K562 (cell line): ENCODE results near the gene UQCC2. TPM values are rescaled to one million over a fixed set of nuclear protein-coding genes. Genes with fewer than 3 reads are reported as not detected.

ENCODE experiments used
- ATAC-seq: fragments of 200-7000 bp; cut with Tn5 transposase; 3 replicates; pipeline ENCODE4 v1.9.1; 2020; ENCODE audit warnings: moderate library complexity
- BruUV-seq: library from RNA; stranded (reverse); fragments of 400-500 nt; replicated peaks from 2 replicates; lab custom pipeline; 2021; lab: Mats Ljungman, UMichigan
- CTCF ChIA-PET: fragments of 300-600 bp; formaldehyde crosslinking; extraction: SDS; loops from one replicate; lab custom pipeline; 2021; ENCODE audit warnings: low intra/inter-chr PET ratio; lab: Yijun Ruan, JAX
- POLR2A ChIA-PET: fragments of 300-600, 350-650 bp; sonication (Branson Sonifier 250); formaldehyde crosslinking; extraction: SDS; loops from one replicate; lab custom pipeline; 2021; ENCODE audit warnings: antibody characterized with exemption, inconsistent platforms; lab: Yijun Ruan, JAX
- DNase-seq, 4 experiments: peaks; one replicate each; pipeline versions ENCODE4 v3.0.0 to v3.0.0-alpha.2; 2011 to 2018; ENCODE audit warnings: low spot score in 3 of 4, mixed read lengths in 3 of 4; ENCODE audit errors: extremely low read depth in 1 of 4
- FAIRE-seq: peaks from 2 replicates; lab custom pipeline; 2011; peaks lifted over from hg19 to GRCh38; lab: Jason Lieb, UNC
- H2AFZ ChIP-seq: 2 replicates; pipeline ENCODE4 v1.6.0; 2011; ENCODE audit warnings: low read depth, low read length, control low read depth, inconsistent platforms
- H3K27ac ChIP-seq: fragments of 200-600 bp; 3 replicates; pipeline ENCODE4 v1.8.0; 2011; ENCODE audit warnings: low read depth, mild to moderate bottlenecking, control low read depth, inconsistent platforms, low read length, moderate library complexity, mixed read lengths; ENCODE audit errors: extremely low read depth
- H3K27me3 ChIP-seq, 2 experiments: fragments of 300-600 bp in 1 of 2; 2 replicates in 1 of 2; 3 replicates in 1 of 2; pipeline versions ENCODE4 v1.6.0 to v1.8.0; 2011; ENCODE audit warnings: inconsistent platforms in 2 of 2, low read length in 2 of 2, mild to moderate bottlenecking in 1 of 2, mixed read lengths in 1 of 2, moderate library complexity in 1 of 2; ENCODE audit not compliant: control insufficient read depth in 2 of 2, insufficient read depth in 2 of 2
- H3K36me3 ChIP-seq: fragments of 300-600 bp; 3 replicates; pipeline ENCODE4 v1.8.0; 2011; ENCODE audit warnings: mild to moderate bottlenecking, low read length, inconsistent platforms; ENCODE audit not compliant: control insufficient read depth, insufficient read depth
- H3K4me1 ChIP-seq, 2 experiments: fragments of 200-600 bp in 1 of 2; replicated peaks in 1 of 2; 2 replicates in 1 of 2; 3 replicates in 1 of 2; pipeline versions ENCODE4 v1.5.1 to v1.8.0; 2011; ENCODE audit warnings: inconsistent platforms in 2 of 2, low read length in 2 of 2, mild to moderate bottlenecking in 1 of 2, mixed read lengths in 1 of 2, moderate library complexity in 1 of 2; ENCODE audit not compliant: control insufficient read depth in 2 of 2, insufficient read depth in 2 of 2
- H3K4me2 ChIP-seq: 2 replicates; pipeline ENCODE4 v1.6.1; 2011; ENCODE audit warnings: low read length, control low read depth, inconsistent platforms, mixed read lengths; ENCODE audit not compliant: insufficient read depth
- H3K4me3 ChIP-seq: fragments of 200-600 bp; sonication (generic), shearing (Covaris generic); 2 replicates; pipeline ENCODE4 v1.5.1; 2016; ENCODE audit warnings: control low read depth, inconsistent platforms
- H3K79me2 ChIP-seq: fragments of 200-600 bp; 3 replicates; pipeline ENCODE4 v1.8.0; 2011; ENCODE audit warnings: low read length, inconsistent platforms; ENCODE audit not compliant: control insufficient read depth, insufficient read depth
- H3K9ac ChIP-seq, 2 experiments: 2 replicates each; pipeline versions ENCODE4 v1.6.0 to v1.6.1; 2011; ENCODE audit warnings: low read depth in 2 of 2, low read length in 2 of 2, control low read depth in 1 of 2, inconsistent platforms in 1 of 2, mild to moderate bottlenecking in 1 of 2, mixed read lengths in 1 of 2; ENCODE audit not compliant: insufficient read depth in 1 of 2
- H3K9me1 ChIP-seq: one replicate; pipeline ENCODE4 v1.6.0; 2011; ENCODE audit warnings: inconsistent platforms, mild to moderate bottlenecking, low read length, moderate library complexity; ENCODE audit not compliant: control insufficient read depth, insufficient read depth
- H3K9me3 ChIP-seq: replicated peaks from 2 replicates; pipeline ENCODE4 v1.5.1; 2011; ENCODE audit warnings: low read depth, low read length, inconsistent platforms; ENCODE audit not compliant: control insufficient read depth, insufficient read depth
- H4K20me1 ChIP-seq: replicated peaks from 2 replicates; pipeline ENCODE4 v1.6.1; 2011; ENCODE audit warnings: low read length, inconsistent platforms, mixed read lengths; ENCODE audit not compliant: control insufficient read depth, insufficient read depth
- C11orf30 ChIP-seq: fragments of 450-650 bp; IDR thresholded peaks from 2 replicates; pipeline ENCODE4 v1.6.1; 2016; ENCODE audit warnings: low read depth, mild to moderate bottlenecking
- DPF2 ChIP-seq: fragments of 450-650 bp; IDR thresholded peaks from 2 replicates; pipeline ENCODE4 v1.6.1; 2016
- FOXM1 ChIP-seq, 2 experiments: fragments of 450-650 bp in 1 of 2; sonication (generic) in 1 of 2; formaldehyde crosslinking in 1 of 2; IDR thresholded peaks; 2 replicates each; pipeline versions ENCODE4 v1.6.1 to v1.9.0; 2017 to 2022; ENCODE audit warnings: low read depth in 2 of 2, mild to moderate bottlenecking in 2 of 2, missing genetic modification reagents in 1 of 2, moderate library complexity in 1 of 2
- MTA1 ChIP-seq: fragments of 450-650 bp; IDR thresholded peaks from 2 replicates; pipeline ENCODE4 v1.6.1; 2017; ENCODE audit warnings: borderline replicate concordance
- NFE2 ChIP-seq: IDR thresholded peaks from 2 replicates; pipeline ENCODE4 v1.6.1; 2014; ENCODE audit warnings: antibody characterized with exemption, low read depth
- ZNF316 ChIP-seq: fragments of 450-650 bp; IDR thresholded peaks from 2 replicates; pipeline ENCODE4 v1.6.1; 2016
- WGBS: fragments of 100-300 bp; shearing (Covaris generic); methylation state at CpG from one replicate; pipeline ENCODE4 v1.1.6; 2016; ENCODE audit warnings: low coverage, mixed read lengths; ENCODE audit not compliant: insufficient coverage; ENCODE audit errors: missing lambda C conversion rate; 5-methylcytosine and 5-hydroxymethylcytosine counted together
- in situ Hi-C: fragments of 300-500 bp; cut with MboI; formaldehyde crosslinking; loops from 4 replicates; pipeline ENCODE4 v1.15.0; 2018; ENCODE audit warnings: inconsistent platforms, mixed read lengths
- intact Hi-C: fragments of 100-400 bp; cut with micrococcal nuclease; formaldehyde crosslinking; loops from 2 replicates; pipeline ENCODE4 v1.14.2; 2022
- polyA plus RNA-seq, 8 experiments: library from polyadenylated mRNA; depleted of rRNA in 4 of 8; stranded (reverse) in 5 of 8; unstranded in 3 of 8; fragments of >200 nt; fragmentation: Nextera tagmentation in 2 of 8; fragmentation: Illumina TruSeq in 1 of 8; extraction: Ambion mirVana in 2 of 8; extraction: Trizol in 1 of 8; gene quantifications; 2 replicates each; pipeline versions ENCODE4 v1.2.1 to v1.2.3, GENCODE V29; 2011 to 2014; ENCODE audit warnings: inconsistent platforms in 1 of 8, missing spikeins in 1 of 8
- total RNA-seq, 7 experiments: library from RNA; depleted of rRNA in 6 of 7; stranded (reverse); fragments of >200 nt in 6 of 7; fragmentation: Illumina TruSeq in 2 of 7; extraction: Trizol in 2 of 7; gene quantifications; 2 replicates each; pipeline versions ENCODE4 v1.2.1 to v1.2.3, GENCODE V29; 2011 to 2021; ENCODE audit warnings: low replicate concordance in 1 of 7
- TF ChIP-seq, protein P1 (sequence below): fragments of 450-650 bp; IDR thresholded peaks from 2 replicates; pipeline ENCODE4 v1.6.1; 2018; ENCODE audit warnings: mild to moderate bottlenecking, low read depth; ENCODE audit not compliant: partially characterized antibody
- TF ChIP-seq, protein P2 (sequence below), 2 experiments: fragments of 450-650 bp; IDR thresholded peaks; 2 replicates each; pipeline ENCODE4 v1.6.1; 2016; ENCODE audit warnings: mild to moderate bottlenecking in 2 of 2, borderline replicate concordance in 1 of 2, low read depth in 1 of 2, moderate library complexity in 1 of 2
- TF ChIP-seq, protein P3 (sequence below): fragments of 250-450 bp; sonication (Bioruptor Pico); IDR thresholded peaks from 2 replicates; pipeline ENCODE4 v1.8.0; 2021; ENCODE audit warnings: mild to moderate bottlenecking, moderate library complexity

Gene UQCC2
- total and polyA plus RNA-seq, 9 of the 15 experiments (the other 6 are each of a cell fraction or from before 2014, with no cell fraction given): 58.5 to 927 (median 158) TPM

DNA sequence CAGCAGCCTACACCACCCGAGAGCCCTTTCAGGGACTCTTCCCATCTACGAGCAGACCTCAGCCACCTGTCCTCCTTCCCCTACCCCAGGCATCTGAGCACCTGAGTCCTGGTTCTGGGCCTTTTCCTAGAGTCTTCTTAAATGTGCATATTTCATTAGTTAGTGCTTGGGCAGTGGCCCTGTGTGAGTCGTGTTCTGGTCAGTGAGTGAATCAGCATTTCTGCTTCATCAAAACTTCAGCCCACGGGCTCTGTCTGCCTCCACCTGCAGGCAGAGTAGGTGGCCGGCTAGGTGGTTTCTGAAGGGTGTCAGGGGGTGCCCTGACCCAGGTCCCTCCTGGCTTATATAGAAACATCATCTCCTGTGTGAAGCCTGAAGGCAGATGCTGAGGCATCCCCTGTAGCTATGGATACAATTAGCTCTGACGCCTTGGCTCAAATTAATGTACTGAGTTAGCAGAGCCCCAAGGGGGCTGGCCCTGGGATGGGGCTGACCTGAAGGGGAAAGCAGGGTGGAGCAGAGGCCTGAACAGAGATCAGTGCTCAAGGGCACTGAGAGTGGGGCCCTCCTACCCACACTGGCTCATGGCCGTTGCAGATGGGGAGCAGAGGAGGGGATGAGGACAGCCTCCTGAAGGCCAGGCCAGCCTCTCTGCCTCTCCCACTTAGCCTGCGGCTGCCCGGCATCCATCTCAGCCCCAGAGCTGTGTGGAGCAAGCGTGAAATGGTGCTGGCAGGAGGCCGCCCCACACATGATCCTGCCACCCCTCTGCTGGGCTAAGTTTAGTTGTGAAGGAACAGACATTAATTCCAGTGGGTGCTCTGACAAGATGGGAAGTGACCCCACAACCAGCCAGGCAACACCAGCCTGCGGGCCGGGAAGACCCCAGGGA, 21.6 kb upstream of the UQCC2 start:
- Histone ChIP-seq H3K36me3 (no peaks in the 10 kb centered on the region), H3K27me3 (peaks cover 38 to 70% of the 10 kb centered on the region in 2 experiments), H3K9me1 (no peaks in the 10 kb centered on the region), H2AFZ (peak overlapping the region; percentile 66), H3K27ac (no peak overlapping the region), H3K4me3 (no peak overlapping the region), H4K20me1 (peaks cover 15% of the 10 kb centered on the region), H3K4me1 (peaks cover 10 to 15% of the 10 kb centered on the region in 2 experiments; a peak in 4 of 5 replicates), H3K79me2 (no peaks in the 10 kb centered on the region), H3K9me3 (no peaks in the 10 kb centered on the region), H3K9ac (peak overlapping the region in 1 of 2 experiments; percentile 40; a peak in 1 of 4 replicates), H3K4me2 (peak overlapping the region; percentile 22)
- ATAC-seq: peak; percentile 63
- no TSS peak for BruUV-seq
- intact Hi-C loops: no loop called here
- 22% methylated on average over 13 of the region's 13 CpGs for WGBS
- ChIA-PET POLR2A (no interaction called here), CTCF (no interaction called here)
- peak; percentile 73 for FAIRE-seq
- in situ Hi-C loops: no loop called here
- DNase-seq: peak in 1 of 4 experiments; percentile 31
- TF ChIP-seq C11orf30 (peak; percentile 86), FOXM1 (IDR thresholded peaks at IDR 0.05; ENCODE audit: low read depth) (no peak), FOXM1 (CRISPR knock-in tag; IDR thresholded peaks at IDR 0.05; ENCODE audit: low read depth) (no peak), MTA1 (0 out of 2 replicates have a peak, but pooled peaks have one; percentile 25), NFE2 (peak; percentile 92), DPF2 (0 out of 2 replicates have a peak, but pooled peaks have one; percentile 17), ZNF316 (peak; percentile 79)
- TF ChIP-seq, protein P1, sequence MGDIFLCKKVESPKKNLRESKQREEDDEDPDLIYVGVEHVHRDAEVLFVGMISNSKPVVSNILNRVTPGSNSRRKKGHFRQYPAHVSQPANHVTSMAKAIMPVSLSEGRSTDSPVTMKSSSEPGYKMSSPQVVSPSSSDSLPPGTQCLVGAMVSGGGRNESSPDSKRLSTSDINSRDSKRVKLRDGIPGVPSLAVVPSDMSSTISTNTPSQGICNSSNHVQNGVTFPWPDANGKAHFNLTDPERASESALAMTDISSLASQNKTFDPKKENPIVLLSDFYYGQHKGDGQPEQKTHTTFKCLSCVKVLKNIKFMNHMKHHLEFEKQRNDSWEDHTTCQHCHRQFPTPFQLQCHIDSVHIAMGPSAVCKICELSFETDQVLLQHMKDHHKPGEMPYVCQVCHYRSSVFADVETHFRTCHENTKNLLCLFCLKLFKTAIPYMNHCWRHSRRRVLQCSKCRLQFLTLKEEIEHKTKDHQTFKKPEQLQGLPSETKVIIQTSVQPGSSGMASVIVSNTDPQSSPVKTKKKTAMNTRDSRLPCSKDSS: no peak
- TF ChIP-seq, protein P2, sequence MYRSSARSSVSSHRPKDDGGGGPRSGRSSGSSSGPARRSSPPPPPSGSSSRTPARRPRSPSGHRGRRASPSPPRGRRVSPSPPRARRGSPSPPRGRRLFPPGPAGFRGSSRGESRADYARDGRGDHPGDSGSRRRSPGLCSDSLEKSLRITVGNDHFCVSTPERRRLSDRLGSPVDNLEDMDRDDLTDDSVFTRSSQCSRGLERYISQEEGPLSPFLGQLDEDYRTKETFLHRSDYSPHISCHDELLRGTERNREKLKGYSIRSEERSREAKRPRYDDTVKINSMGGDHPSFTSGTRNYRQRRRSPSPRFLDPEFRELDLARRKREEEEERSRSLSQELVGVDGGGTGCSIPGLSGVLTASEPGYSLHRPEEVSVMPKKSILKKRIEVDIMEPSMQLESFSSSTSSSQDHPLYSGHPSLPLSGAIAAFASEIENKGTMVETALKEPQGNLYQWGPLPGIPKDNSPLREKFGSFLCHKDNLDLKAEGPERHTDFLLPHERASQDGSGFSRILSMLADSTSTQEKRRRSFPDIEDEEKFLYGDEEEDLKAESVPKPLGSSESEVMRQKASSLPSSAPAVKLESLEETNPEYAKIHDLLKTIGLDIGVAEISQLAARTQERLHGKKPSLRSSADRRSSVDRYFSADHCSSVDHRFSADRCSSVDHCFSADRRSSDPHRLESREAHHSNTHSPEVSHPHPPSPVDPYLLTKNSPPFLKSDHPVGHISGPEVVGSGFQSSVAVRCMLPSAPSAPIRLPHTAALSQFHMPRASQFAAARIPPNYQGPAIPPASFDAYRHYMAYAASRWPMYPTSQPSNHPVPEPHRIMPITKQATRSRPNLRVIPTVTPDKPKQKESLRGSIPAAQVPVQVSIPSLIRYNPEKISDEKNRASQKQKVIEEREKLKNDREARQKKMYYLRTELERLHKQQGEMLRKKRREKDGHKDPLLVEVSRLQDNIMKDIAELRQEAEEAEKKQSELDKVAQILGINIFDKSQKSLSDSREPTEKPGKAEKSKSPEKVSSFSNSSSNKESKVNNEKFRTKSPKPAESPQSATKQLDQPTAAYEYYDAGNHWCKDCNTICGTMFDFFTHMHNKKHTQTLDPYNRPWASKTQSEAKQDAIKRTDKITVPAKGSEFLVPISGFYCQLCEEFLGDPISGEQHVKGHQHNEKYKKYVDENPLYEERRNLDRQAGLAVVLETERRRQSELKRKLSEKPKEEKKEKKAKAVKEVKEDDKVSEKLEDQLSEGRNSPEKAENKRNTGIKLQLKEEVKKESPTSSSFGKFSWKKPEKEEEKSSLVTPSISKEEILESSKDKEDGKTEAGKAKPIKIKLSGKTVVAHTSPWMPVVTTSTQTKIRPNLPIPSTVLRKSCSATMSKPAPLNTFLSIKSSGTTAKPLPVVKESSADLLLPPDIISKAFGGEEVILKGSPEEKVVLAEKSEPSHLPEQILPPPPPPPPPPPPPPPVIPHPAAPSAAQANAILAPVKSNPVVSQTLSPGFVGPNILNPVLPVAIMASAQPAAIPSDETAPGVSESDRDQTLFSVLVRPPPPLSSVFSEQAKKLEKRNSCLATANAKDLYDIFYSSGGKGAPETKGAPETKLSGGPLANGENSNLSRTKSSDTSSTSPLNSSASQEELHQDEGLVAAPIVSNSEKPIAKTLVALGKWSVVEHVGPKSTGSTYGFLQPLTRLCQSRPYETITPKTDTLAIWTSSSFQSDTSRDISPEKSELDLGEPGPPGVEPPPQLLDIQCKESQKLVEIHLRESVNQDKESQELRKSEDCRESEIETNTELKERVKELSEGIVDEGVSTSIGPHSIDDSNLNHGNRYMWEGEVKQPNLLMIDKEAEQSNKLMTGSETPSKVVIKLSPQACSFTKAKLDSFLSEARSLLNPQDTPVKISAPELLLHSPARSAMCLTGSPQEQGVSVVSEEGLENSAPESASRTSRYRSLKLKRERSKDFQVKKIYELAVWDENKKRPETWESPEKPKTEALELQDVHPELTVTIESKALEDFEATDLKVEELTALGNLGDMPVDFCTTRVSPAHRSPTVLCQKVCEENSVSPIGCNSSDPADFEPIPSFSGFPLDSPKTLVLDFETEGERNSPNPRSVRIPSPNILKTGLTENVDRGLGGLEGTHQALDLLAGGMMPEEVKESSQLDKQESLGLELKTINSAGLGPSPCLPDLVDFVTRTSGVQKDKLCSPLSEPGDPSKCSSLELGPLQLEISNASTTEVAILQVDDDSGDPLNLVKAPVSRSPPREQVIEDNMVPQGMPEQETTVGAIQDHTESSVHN (IDR thresholded peaks at IDR 0.05; ENCODE audit: borderline replicate concordance in 1 of 2, low read depth in 1 of 2): no peak
- TF ChIP-seq, protein P3, sequence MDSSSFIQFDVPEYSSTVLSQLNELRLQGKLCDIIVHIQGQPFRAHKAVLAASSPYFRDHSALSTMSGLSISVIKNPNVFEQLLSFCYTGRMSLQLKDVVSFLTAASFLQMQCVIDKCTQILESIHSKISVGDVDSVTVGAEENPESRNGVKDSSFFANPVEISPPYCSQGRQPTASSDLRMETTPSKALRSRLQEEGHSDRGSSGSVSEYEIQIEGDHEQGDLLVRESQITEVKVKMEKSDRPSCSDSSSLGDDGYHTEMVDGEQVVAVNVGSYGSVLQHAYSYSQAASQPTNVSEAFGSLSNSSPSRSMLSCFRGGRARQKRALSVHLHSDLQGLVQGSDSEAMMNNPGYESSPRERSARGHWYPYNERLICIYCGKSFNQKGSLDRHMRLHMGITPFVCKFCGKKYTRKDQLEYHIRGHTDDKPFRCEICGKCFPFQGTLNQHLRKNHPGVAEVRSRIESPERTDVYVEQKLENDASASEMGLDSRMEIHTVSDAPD (CRISPR knock-in tag): no peak
